IMR-90 (cell line): ENCODE results near the gene TPPP. TPM values are rescaled to one million over a fixed set of nuclear protein-coding genes. Genes with fewer than 3 reads are reported as not detected.

ENCODE experiments used
- CEBPB ChIP-seq: IDR thresholded peaks from 2 replicates; pipeline ENCODE4 v1.6.1; 2012; ENCODE audit warnings: low read depth, low read length, improper control_type of control experiment
- RAD21 ChIP-seq: IDR thresholded peaks from 2 replicates; pipeline ENCODE4 v1.6.1; 2012; ENCODE audit warnings: low read length, improper control_type of control experiment
- polyA plus RNA-seq, 3 experiments: library from polyadenylated mRNA; depleted of rRNA; stranded (reverse); fragments of >200 nt; gene quantifications; 2 replicates each; pipeline ENCODE4 v1.2.3, GENCODE V29; 2012; ENCODE audit warnings: low replicate concordance in 1 of 3
- total RNA-seq: library from RNA; depleted of rRNA; stranded (reverse); fragments of >200 nt; gene quantifications from 2 replicates; pipeline ENCODE4 v1.2.3, GENCODE V29; 2012
- TF ChIP-seq, protein P1 (sequence below): fragments of 150-350 bp; IDR thresholded peaks from 2 replicates; pipeline ENCODE4 v1.6.1; 2016; ENCODE audit warnings: low read depth, mild to moderate bottlenecking, low read length, moderate library complexity, borderline replicate concordance

TPPP gene
- total and polyA plus RNA-seq, 2 of the 4 experiments (the other 2 are of a cell fraction), result under 0.01 to 0.07 TPM

DNA sequence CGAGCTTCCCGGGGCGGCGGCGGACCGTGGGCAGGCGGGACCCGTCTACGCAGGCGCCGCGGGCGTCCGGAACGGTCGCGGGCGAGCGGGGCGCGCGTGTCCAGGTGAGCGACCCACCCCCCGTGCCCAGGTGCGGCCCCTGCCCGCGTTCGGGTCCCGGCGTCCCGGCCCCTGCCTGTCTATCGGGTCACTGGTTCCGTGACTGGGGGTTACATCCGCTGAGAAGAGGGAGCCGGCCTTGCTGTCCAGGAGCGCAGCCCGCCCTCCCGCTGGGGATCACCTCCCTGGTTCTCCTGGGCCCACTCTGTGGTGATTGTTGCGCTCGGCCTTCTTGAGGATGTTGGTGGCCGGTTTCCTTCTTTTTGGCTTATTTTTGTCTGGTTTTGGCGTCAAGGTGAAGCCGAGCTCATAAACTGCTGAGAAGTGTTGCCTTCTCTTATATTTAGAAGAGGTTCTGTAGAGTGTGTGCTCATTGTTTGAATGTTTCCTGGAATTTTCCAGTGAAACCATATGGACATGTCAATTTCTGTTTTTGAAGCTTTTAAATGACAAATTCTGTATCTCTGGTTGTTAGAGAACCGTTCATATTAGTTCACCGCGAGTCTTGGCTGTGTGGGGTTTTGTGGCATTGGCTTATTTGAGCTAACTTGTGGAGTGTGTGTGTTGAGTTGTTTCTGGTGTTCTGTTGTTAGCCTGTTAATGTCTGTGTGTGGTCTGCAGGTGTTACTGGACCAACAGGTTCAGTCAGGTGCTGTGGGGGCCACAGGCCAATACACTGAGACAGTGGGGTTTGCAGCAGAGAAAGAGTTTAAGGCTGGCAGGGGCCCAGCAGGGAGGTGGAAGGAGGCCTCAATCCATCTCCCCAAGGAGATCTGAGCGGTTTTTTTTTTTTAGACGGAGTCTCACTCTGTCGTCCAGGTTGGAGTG is 80.4 kb downstream of the TPPP start (continued):
- TF ChIP-seq, protein P1, sequence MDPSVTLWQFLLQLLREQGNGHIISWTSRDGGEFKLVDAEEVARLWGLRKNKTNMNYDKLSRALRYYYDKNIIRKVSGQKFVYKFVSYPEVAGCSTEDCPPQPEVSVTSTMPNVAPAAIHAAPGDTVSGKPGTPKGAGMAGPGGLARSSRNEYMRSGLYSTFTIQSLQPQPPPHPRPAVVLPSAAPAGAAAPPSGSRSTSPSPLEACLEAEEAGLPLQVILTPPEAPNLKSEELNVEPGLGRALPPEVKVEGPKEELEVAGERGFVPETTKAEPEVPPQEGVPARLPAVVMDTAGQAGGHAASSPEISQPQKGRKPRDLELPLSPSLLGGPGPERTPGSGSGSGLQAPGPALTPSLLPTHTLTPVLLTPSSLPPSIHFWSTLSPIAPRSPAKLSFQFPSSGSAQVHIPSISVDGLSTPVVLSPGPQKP, result no peak
- TF ChIP-seq RAD21, result no peak
- TF ChIP-seq CEBPB, result no peak
